Gastroesophageal sphincter (tissue), 4 donors: ENCODE measurements around the gene VPS26C. TPM values are rescaled to one million over a fixed set of nuclear protein-coding genes. Genes with fewer than 3 reads are reported as not detected.

Source experiments
- ATAC-seq: fragments of 150-250 bp; one replicate; pipeline ENCODE4 v1.9.1; 2016; ENCODE audit warnings: mild to moderate bottlenecking, moderate library complexity
- H3K27ac ChIP-seq, 4 donors: fragments of 200-600 bp; sonication (generic) in 3 of 4; 1 replicate in 3 of 4; 2 replicates in 1 of 4; pipeline ENCODE4 v1.5.1; 2016 to 2019
- H3K27me3 ChIP-seq: fragments of 200-600 bp; sonication (generic); one replicate; pipeline ENCODE4 v1.5.1; 2019
- H3K36me3 ChIP-seq, 2 donors: fragments of 200-600 bp; sonication (generic); one replicate each; pipeline ENCODE4 v1.5.1; 2019; ENCODE audit warnings: control low read depth in 1 of 2
- H3K4me1 ChIP-seq, 3 donors: fragments of 200-600 bp; sonication (generic); 1 replicate in 2 of 3; 2 replicates in 1 of 3; pipeline ENCODE4 v1.5.1; 2016 to 2019; ENCODE audit warnings: control low read depth in 2 of 3
- H3K4me3 ChIP-seq, 2 donors: fragments of 200-600 bp; sonication (generic); one replicate each; pipeline ENCODE4 v1.5.1; 2019; ENCODE audit warnings: mild to moderate bottlenecking in 1 of 2, moderate library complexity in 1 of 2
- H3K9me3 ChIP-seq, 3 donors: fragments of 200-600 bp; sonication (generic); one replicate each; pipeline ENCODE4 v1.5.1; 2017 to 2019; ENCODE audit warnings: control low read depth in 2 of 3
- EP300 ChIP-seq: sonication (generic); formaldehyde crosslinking; IDR thresholded peaks from one replicate; pipeline ENCODE4 v1.6.1; 2017; ENCODE audit warnings: antibody characterized with exemption, mild to moderate bottlenecking
- POLR2A ChIP-seq, 2 donors: fragments of 450-650 bp; IDR thresholded peaks; one replicate each; pipeline ENCODE4 v1.6.1; 2017; ENCODE audit warnings: antibody characterized with exemption in 2 of 2, mild to moderate bottlenecking in 2 of 2, moderate library complexity in 1 of 2
- POLR2AphosphoS5 ChIP-seq: sonication (generic); formaldehyde crosslinking; IDR thresholded peaks from one replicate; pipeline ENCODE4 v1.6.1; 2017; ENCODE audit warnings: antibody characterized with exemption
- WGBS, 2 donors: methylation state at CpG; one replicate each; pipeline ENCODE4 v1.1.5; 2018; ENCODE audit warnings: low coverage in 1 of 2; 5-methylcytosine and 5-hydroxymethylcytosine counted together
- total RNA-seq, 4 donors: library from RNA; depleted of rRNA; stranded (reverse); fragments of >200 nt; gene quantifications; one replicate each; pipeline ENCODE4 v1.1.0, GENCODE V29; 2016
- TF ChIP-seq, protein P1 (sequence below), 4 experiments: fragments of 200-600 bp in 2 of 4; fragments of 450-650 bp in 2 of 4; sonication (generic) in 1 of 4; IDR thresholded peaks; one replicate each; pipeline ENCODE4 v1.5.1; 2017 to 2019; ENCODE audit warnings: antibody characterized with exemption in 4 of 4, mild to moderate bottlenecking in 2 of 4, moderate library complexity in 2 of 4

Gene VPS26C
- total RNA-seq, 4 donors from 2014 or later, result 67.0 to 72.3 (median 68.4) TPM

DNA sequence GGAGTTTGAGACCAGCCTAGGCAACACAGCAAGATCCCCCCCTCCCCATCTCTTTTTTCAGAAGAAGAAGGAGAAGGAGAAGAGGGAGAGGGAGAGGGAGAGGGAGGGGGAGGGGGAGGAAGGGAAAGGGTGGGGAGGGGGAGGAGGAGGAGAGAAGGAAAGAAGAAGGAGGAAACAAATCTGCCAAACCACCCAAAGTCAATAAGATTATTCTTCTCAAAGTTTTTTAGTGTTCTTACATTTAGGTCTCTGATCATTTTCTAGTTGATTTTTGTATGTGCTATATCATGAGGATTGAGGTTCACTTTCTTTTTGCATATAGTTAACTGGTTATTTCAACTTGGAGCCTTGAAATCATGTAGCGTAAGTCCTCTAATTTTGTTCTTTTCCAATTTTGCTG lies 56.3 kb downstream of the VPS26C start:
- Histone ChIP-seq H3K9me3 (no peaks in the 10 kb centered on the region), H3K27me3 (no peaks in the 10 kb centered on the region), H3K36me3 (no peaks in the 10 kb centered on the region), H3K4me1 (peaks cover 0 to 19% (median 10%) of the 10 kb centered on the region in 3 donors), H3K4me3 (no peak overlapping the region), H3K27ac (no peak overlapping the region)
- ATAC-seq, result no peak
- WGBS, 2 donors, result 88 to 100% methylated on average over 1 of the region's 1 CpG
- no peak for TF ChIP-seq POLR2A (IDR thresholded peaks at IDR 0.05)
- TF ChIP-seq, protein P1, sequence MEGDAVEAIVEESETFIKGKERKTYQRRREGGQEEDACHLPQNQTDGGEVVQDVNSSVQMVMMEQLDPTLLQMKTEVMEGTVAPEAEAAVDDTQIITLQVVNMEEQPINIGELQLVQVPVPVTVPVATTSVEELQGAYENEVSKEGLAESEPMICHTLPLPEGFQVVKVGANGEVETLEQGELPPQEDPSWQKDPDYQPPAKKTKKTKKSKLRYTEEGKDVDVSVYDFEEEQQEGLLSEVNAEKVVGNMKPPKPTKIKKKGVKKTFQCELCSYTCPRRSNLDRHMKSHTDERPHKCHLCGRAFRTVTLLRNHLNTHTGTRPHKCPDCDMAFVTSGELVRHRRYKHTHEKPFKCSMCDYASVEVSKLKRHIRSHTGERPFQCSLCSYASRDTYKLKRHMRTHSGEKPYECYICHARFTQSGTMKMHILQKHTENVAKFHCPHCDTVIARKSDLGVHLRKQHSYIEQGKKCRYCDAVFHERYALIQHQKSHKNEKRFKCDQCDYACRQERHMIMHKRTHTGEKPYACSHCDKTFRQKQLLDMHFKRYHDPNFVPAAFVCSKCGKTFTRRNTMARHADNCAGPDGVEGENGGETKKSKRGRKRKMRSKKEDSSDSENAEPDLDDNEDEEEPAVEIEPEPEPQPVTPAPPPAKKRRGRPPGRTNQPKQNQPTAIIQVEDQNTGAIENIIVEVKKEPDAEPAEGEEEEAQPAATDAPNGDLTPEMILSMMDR (IDR thresholded peaks at IDR 0.05), result no peak
- no peak for TF ChIP-seq EP300
- no peak for TF ChIP-seq POLR2AphosphoS5

DNA sequence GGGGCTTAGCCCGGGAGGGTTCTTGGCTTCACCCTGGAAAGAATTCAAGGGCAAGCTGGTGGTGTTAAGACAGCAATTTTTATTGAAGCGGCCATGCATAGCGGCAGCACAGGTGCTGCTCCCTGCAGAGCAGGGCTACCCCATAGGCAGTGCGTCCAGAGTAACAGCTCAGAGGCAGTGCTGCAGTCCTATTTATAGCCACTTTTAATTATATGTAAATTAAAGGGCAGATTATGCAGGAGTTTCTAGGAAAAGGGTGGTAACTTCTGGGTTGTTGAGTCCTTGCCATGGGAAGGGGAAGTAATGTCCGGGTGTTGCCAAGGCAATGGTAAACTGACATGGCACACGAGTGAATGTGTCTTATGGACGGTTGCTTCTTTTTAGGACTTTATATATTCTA lies 57.0 kb downstream of the VPS26C start:
- H3K36me3 ChIP-seq, result no peaks in the 10 kb centered on the region
- no peak for ATAC-seq
- H3K27me3 ChIP-seq, result no peaks in the 10 kb centered on the region
- 85 to 100% methylated on average over 2 to 6 of the region's 7 CpGs for WGBS, 2 donors
- H3K9me3 ChIP-seq, result no peaks in the 10 kb centered on the region
- no peak overlapping the region for H3K4me3 ChIP-seq
- peaks cover 0 to 19% (median 10%) of the 10 kb centered on the region in 3 donors for H3K4me1 ChIP-seq
- H3K27ac ChIP-seq, result no peak overlapping the region
- TF ChIP-seq EP300, result no peak

DNA sequence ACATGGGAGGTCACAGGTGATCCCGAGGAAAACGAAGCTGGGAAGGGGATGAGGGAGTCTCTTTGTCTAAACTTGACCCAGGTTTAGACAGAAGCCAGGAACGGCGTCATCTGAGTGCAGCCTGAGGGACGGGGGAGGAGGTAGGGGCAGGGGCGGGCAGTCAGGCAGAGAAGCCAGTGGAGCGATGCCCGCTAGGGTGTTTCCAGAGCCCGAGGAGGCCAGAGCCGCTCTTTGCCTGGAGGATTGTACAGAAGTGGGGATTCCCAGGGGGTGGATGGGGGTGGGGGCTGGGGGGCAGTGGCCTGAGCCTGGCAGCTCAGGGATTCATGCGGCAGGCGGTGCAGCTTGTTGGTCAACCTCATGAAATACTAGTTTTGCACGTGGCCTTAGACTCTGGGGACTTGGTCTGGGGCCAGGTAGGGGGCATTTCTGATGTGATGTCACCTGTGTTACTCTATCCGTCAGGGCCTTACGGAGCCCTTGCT lies 58.4 kb downstream of the VPS26C start:
- TF ChIP-seq POLR2AphosphoS5 (no peak), EP300 (no peak), POLR2A (IDR thresholded peaks at IDR 0.05) (no peak)
- TF ChIP-seq, protein P1 (IDR thresholded peaks at IDR 0.05), result no peak
- Histone ChIP-seq H3K9me3 (no peaks in the 10 kb centered on the region), H3K4me3 (no peak overlapping the region), H3K27ac (no peak overlapping the region), H3K27me3 (no peaks in the 10 kb centered on the region), H3K36me3 (no peaks in the 10 kb centered on the region), H3K4me1 (peaks cover 0 to 19% (median 10%) of the 10 kb centered on the region in 3 donors)
- 93 to 100% methylated on average over 2 to 9 of the region's 15 CpGs for WGBS, 2 donors
- ATAC-seq, result no peak

DNA sequence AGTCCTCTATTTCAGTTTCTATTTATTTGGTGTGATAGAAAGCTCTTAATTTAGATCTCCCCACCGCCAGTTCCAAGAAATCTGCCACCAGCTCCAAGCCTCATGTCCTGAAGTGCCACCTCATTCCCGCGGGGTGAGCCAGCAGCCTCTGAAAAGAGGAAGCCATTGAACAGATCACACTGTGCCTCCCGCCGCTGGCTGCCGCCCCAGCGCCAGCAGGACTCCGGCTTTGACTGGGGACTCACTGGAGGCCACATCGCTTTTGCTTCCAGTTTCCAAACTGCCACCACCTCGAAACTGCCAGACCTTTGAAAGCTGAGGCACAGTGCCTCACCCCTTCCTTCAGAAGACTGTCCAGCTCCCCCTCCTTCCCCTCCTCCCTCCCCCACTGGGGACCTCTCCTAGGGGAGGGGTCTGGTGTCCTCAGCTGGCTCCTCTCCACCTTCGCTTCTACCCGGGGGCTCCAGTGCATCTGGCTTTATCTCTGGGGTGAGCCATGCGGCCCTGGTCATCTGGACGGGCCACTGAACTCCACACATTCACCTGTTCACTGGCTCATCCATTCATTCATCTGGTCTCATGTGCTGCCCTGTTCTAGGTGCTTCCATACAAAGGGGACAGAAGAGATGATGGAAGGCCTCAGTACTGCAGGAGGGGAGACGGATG lies 58.9 kb downstream of the VPS26C start:
- WGBS, 2 donors, result 20 to 28% methylated on average over 4 to 8 of the region's 15 CpGs
- Histone ChIP-seq H3K4me3 (peak overlapping the region in 1 of 2 donors; percentile 9), H3K4me1 (peaks cover 0 to 19% (median 10%) of the 10 kb centered on the region in 3 donors), H3K27ac (peak overlapping the region in 3 of 4 donors; percentile 33 to 55 (median 41)), H3K36me3 (peaks cover 0 to 5% of the 10 kb centered on the region in 2 donors), H3K9me3 (no peaks in the 10 kb centered on the region), H3K27me3 (no peaks in the 10 kb centered on the region)
- TF ChIP-seq EP300, result no peak
- no peak for TF ChIP-seq POLR2A (IDR thresholded peaks at IDR 0.05)
- peak; percentile 23 for TF ChIP-seq POLR2AphosphoS5
- peak; percentile 73 for ATAC-seq

DNA sequence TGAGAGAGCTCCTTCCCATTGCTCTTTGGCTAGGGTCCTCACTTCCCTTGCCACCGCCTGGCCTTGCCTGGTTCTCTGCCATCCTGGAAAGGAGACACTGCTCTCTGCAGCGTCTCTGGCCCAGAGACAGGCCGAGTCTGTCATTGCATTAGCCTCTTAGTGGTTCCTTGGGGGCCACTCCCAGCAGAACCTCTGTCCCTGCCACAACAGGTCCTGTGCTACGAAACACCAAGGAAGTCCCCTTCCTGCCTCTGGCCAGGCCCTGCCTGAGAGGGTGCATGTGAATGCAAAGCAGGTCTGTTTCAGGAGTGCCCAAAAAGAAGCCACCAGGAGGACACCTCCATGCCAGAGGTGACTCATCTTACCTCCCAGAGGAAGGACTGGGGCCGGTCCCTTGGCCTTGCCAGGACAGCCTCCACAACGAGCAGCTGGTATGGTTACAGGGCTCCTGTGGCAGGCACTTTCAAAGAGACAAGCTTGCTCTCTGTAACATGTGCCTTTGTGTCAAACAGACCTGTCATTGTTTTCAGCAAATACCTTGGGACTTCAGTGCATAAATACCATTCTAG lies 59.6 kb downstream of the VPS26C start:
- peaks cover 0 to 19% (median 10%) of the 10 kb centered on the region in 3 donors for H3K4me1 ChIP-seq
- ATAC-seq, result peak; percentile 41
- no peaks in the 10 kb centered on the region for H3K27me3 ChIP-seq
- no peak overlapping the region for H3K4me3 ChIP-seq
- no peaks in the 10 kb centered on the region for H3K9me3 ChIP-seq
- H3K27ac ChIP-seq, result peak overlapping the region in 3 of 4 donors; percentile 33 to 55 (median 41)
- 0 to 40% methylated on average over 1 to 2 of the region's 6 CpGs for WGBS, 2 donors
- TF ChIP-seq, protein P1 (IDR thresholded peaks at IDR 0.05), result no peak
- TF ChIP-seq EP300 (no peak), POLR2A (IDR thresholded peaks at IDR 0.05) (no peak), POLR2AphosphoS5 (no peak)
- peaks cover 0 to 12% of the 10 kb centered on the region in 2 donors for H3K36me3 ChIP-seq
